Right cardiac atrium (tissue), 5 donors: ENCODE results near the gene UNC5C. TPM values are rescaled to one million over a fixed set of nuclear protein-coding genes. Genes with fewer than 3 reads are reported as not detected.
"Not testable (repeated sequence)": the region's sequence is repeated elsewhere in the genome, so short reads cannot be mapped to it uniquely, and the experiment has no call there.

ENCODE experiments used
- ATAC-seq, 2 donors: fragments of 200-7000 bp; cut with Tn5 transposase; one replicate each; pipeline versions ENCODE4 v1.8.0 to v1.9.1; 2020; ENCODE audit warnings: moderate library complexity in 2 of 2, mild to moderate bottlenecking in 1 of 2
- DNase-seq, 3 donors: peaks; one replicate each; pipeline ENCODE4 v3.0.0-alpha.2; 2020
- H3K27ac ChIP-seq: one replicate; pipeline ENCODE4 v1.5.1; 2013; ENCODE audit warnings: mild to moderate bottlenecking, low read length, control low read depth, moderate library complexity
- H3K27me3 ChIP-seq: one replicate; pipeline ENCODE4 v1.6.1; 2013; ENCODE audit not compliant: control insufficient read depth, insufficient read depth
- H3K4me1 ChIP-seq: one replicate; pipeline ENCODE4 v1.6.1; 2013; ENCODE audit warnings: low read length; ENCODE audit not compliant: control insufficient read depth, insufficient read depth
- H3K4me3 ChIP-seq: one replicate; pipeline ENCODE4 v1.5.1; 2013; ENCODE audit warnings: low read length, control low read depth
- H3K9me3 ChIP-seq: one replicate; pipeline ENCODE4 v1.6.1; 2013; ENCODE audit warnings: low read length; ENCODE audit not compliant: control insufficient read depth
- WGBS: extraction: QIAGEN DNeasy Blood & Tissue Kit; methylation state at CpG from one replicate; pipeline ENCODE4 v1.1.7; 2013; 5-methylcytosine and 5-hydroxymethylcytosine counted together
- intact Hi-C, 4 donors: fragments of 100-400 bp; cut with DNase I; formaldehyde crosslinking; loops; one replicate each; pipeline versions ENCODE4 v1.11.0 to v1.14.0; 2022 to 2023
- polyA plus RNA-seq: library from polyadenylated mRNA; stranded (reverse); fragments of 200-250 nt; gene quantifications from one replicate; pipeline ENCODE4 v1.2.3, GENCODE V29; 2013
- total RNA-seq, 4 donors: library from RNA; stranded (reverse); fragmentation: NEBNext Ultra II Directional; extraction: Animal tissue kit (Norgen Biotek cat#: 25700); gene quantifications; one replicate each; pipeline ENCODE4 v1.2.1, GENCODE V29; 2021
- donor health status: healthy with polysubstance abuse.
- donor health status: DM: no; HTN: yes; CAD: no.
- donor health status: DM: no; HTN: no; CAD: no.
- donor health status: DM: no; HTN: yes; CAD: no; lungs with severe emphysema.
- donor health status: DM: yes; HTN: yes; CAD: no.

UNC5C gene
- total and polyA plus RNA-seq, 5 donors, result 1.3 to 8.4 (median 5.8) TPM

DNA sequence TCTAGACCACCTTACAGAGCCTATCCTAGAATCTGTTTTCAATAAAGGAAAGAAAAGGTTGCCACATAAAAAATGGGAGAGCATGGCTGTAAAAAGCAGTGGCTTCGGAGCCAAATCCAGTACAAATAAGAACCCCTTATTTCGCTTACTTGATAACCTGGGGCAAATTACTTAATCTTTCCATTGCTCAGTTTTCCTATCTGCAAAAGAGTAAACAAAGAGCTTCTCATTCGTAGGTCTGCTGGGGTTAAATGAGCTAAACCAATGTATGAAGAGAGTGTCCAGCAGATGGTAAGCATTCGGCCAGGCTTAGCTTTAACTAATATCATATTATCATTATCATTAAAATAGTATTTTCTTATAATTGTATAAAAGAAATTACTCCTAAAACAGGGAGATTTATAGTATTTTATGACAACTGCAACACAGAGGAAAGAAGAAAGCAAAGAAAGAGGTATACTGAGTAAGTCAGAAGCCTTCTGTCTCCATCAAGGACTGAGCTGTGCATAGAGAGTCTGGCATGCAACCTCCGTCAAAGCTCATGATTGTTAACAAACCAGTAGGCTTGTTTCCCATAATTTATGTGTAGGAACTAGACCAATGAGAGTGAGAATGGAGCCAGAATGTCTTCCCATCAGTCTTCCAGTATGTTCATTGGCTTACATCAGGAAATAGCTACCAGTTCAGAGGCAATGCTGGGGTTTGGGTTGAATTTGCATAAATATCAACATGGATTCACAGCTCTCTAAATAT, 364.9 kb downstream of the UNC5C start:
- WGBS, result 67% methylated on average over 5 of the region's 5 CpGs

GRCh38 chr4:95181996-95182306, 366.8 kb downstream of the UNC5C start:
- DNase-seq (no peak), ATAC-seq (peak in 1 of 2 donors; percentile 25)
- Histone ChIP-seq H3K4me1 (no peaks in the 10 kb centered on the region), H3K27ac (no peak overlapping the region), H3K9me3 (no peaks in the 10 kb centered on the region), H3K27me3 (no peaks in the 10 kb centered on the region), H3K4me3 (no peak overlapping the region)
- WGBS, result 31% methylated on average over 2 of the region's 2 CpGs
- intact Hi-C loops, result no loop called here

More for the DNA sequence above, 364.9 kb downstream of the UNC5C start:
- ATAC-seq (no peak), DNase-seq (no peak)
- Histone ChIP-seq H3K4me1 (no peaks in the 10 kb centered on the region), H3K27me3 (no peaks in the 10 kb centered on the region), H3K4me3 (no peak overlapping the region), H3K9me3 (no peaks in the 10 kb centered on the region), H3K27ac (no peak overlapping the region)
- intact Hi-C loops, result no loop called here

GRCh38 chr4:95181243-95181995, 367.4 kb downstream of the UNC5C start:
- Histone ChIP-seq H3K27me3 (no peaks in the 10 kb centered on the region), H3K27ac (no peak overlapping the region), H3K4me1 (no peaks in the 10 kb centered on the region), H3K4me3 (no peak overlapping the region), H3K9me3 (no peaks in the 10 kb centered on the region)
- ATAC-seq (peak; percentile 29 to 60), DNase-seq (no peak)
- intact Hi-C loops, result no loop called here
- 55% methylated on average over 18 of the region's 18 CpGs for WGBS

DNA sequence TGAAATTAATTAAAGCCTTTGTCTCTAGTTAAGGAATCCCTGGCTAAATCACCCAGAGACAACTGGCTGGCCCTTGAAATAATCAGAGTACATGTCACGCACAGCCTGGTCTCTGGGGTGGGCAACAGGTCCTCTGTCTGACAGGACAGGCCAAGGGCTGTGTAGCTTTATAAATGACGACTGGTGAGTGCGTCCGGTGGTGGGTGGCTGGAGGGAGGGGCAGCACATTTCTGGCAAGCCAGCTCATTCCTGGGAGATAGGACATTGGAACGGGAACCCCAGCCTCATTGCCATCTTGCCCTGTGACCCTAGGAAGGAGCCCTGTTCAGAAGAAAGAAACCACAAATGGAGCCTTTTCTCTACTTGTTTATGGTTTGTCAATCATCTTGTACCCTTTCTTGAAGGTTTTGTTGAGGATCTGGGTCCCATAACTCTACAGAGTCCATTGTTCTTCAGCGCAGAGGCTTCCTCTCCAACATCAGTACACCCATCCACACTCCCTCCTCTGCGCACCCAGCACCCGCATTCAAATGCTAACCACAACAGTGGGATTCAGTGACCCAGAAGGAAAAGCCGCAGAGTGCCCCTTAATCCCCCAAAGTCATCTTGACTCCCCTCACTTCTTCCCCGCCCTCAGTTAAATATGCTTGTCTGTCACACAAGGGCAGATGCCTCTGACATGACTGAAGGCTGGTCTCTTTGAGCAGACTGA, 368.1 kb downstream of the UNC5C start:
- 63% methylated on average over 10 of the region's 10 CpGs for WGBS
- DNase-seq, result no peak
- Histone ChIP-seq H3K27me3 (no peaks in the 10 kb centered on the region), H3K27ac (no peak overlapping the region), H3K4me1 (no peaks in the 10 kb centered on the region), H3K9me3 (no peaks in the 10 kb centered on the region), H3K4me3 (no peak overlapping the region)
- ATAC-seq, result no peak
- intact Hi-C loops, result no loop called here

GRCh38 chr4:95178938-95179337, 369.8 kb downstream of the UNC5C start:
- ATAC-seq (no peak), DNase-seq (no peak)
- Histone ChIP-seq H3K27me3 (no peaks in the 10 kb centered on the region), H3K4me1 (no peaks in the 10 kb centered on the region), H3K27ac (no peak overlapping the region), H3K4me3 (no peak overlapping the region), H3K9me3 (no peaks in the 10 kb centered on the region)
- WGBS, result 83% methylated on average over 2 of the region's 2 CpGs
- intact Hi-C loops, result no loop called here

DNA sequence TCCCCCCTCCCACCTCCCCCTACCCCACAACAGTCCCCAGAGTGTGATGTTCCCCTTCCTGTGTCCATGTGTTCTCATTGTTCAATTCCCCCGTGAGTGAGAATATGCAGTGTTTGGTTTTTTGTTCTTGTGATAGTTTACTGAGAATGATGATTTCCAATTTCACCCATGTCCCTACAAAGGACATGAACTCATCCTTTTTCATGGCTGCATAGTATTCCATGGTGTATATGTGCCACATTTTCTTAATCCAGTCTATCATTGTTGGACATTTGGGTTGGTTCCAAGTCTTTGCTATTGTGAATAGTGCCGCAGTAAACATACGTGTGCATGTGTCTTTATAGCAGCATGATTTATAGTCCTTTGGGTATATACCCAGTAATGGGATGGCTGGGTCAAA, 377.4 kb downstream of the UNC5C start:
- H3K9me3 ChIP-seq, H3K4me1 ChIP-seq, H3K27me3 ChIP-seq, H3K27ac ChIP-seq, DNase-seq, intact Hi-C loops, H3K4me3 ChIP-seq, ATAC-seq: not testable (repeated sequence)
- 98% methylated on average over 1 of the region's 3 CpGs for WGBS

GRCh38 chr4:95170176-95170575, 378.6 kb downstream of the UNC5C start:
- intact Hi-C loops, result no loop called here
- Histone ChIP-seq H3K9me3 (no peaks in the 10 kb centered on the region), H3K4me3 (no peak overlapping the region), H3K27me3 (no peaks in the 10 kb centered on the region), H3K4me1 (no peaks in the 10 kb centered on the region), H3K27ac (no peak overlapping the region)
- DNase-seq, result no peak
- no peak for ATAC-seq
- WGBS, result 84% methylated on average over 7 of the region's 7 CpGs

GRCh38 chr4:95167805-95168204, 381.0 kb downstream of the UNC5C start:
- intact Hi-C loops, result no loop called here
- DNase-seq (no peak), ATAC-seq (no peak)
- no peaks in the 10 kb centered on the region for H3K4me1 ChIP-seq
- 81% methylated on average over 7 of the region's 7 CpGs for WGBS
- H3K27me3 ChIP-seq, result no peaks in the 10 kb centered on the region
- no peak overlapping the region for H3K4me3 ChIP-seq
- H3K9me3 ChIP-seq, result no peaks in the 10 kb centered on the region
- no peak overlapping the region for H3K27ac ChIP-seq

- intact Hi-C loops, result no loop called here
- 16% methylated on average over 3 of the region's 3 CpGs for WGBS
Measured at GRCh38 chr4:95165926-95166524, 382.7 kb downstream of the UNC5C start.

DNA sequence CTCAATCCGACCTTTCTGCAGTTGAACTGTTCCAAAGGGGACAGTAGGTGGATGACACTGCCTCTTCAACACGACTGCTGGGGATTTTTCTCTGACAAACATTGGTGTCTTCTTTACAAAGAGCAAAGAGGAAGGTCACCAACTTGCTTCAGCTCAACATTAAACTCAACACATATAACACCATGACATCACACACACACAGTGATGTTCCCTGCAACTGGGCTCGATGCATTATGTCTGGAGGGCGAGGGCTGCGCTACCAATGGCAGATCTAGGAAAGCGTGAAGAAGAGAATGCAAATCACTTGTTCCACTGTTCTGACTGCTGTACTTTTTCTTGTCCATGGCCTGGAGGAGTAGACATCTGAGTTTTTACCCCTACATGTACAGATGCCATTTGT, 385.9 kb downstream of the UNC5C start:
- no peak for ATAC-seq
- WGBS, result 88% methylated on average over 6 of the region's 6 CpGs
- Histone ChIP-seq H3K4me3 (no peak overlapping the region), H3K27ac (no peak overlapping the region), H3K9me3 (no peaks in the 10 kb centered on the region), H3K27me3 (no peaks in the 10 kb centered on the region), H3K4me1 (no peaks in the 10 kb centered on the region)
- intact Hi-C loops, result no loop called here
- no peak for DNase-seq

More at GRCh38 chr4:95165926-95166524, 382.7 kb downstream of the UNC5C start:
- ATAC-seq (peak; percentile 69), DNase-seq (no peak)
- Histone ChIP-seq H3K4me3 (no peak overlapping the region), H3K9me3 (no peaks in the 10 kb centered on the region), H3K4me1 (no peaks in the 10 kb centered on the region), H3K27me3 (no peaks in the 10 kb centered on the region), H3K27ac (no peak overlapping the region)
